GM18519 (cell line): Measurements from ENCODE around the gene ADSS1.
"Not testable (repeated sequence)": the region's sequence is repeated elsewhere in the genome, so short reads cannot be mapped to it uniquely, and the experiment has no call there.

ENCODE experiments used
- ATAC-seq: cut with Tn5 transposase; IDR thresholded peaks from one replicate; pipeline ENCODE4 v1.9.1; 2021; ENCODE audit warnings: mild to moderate bottlenecking, moderate library complexity; ENCODE audit not compliant: unreplicated experiment, low FRiP score

Gene ADSS1

GRCh38 chr14:104743461-104744380, 19.7 kb downstream of the ADSS1 start:
- ATAC-seq, result no peak

GRCh38 chr14:104744484-104744883, 20.5 kb downstream of the ADSS1 start:
- ATAC-seq, result no peak

- ATAC-seq, result no peak
These were observed 21.4 kb downstream of the ADSS1 start for GRCh38 chr14:104745431-104745830.

- no peak for ATAC-seq
These were observed 22.1 kb downstream of the ADSS1 start for GRCh38 chr14:104746071-104746545.

- ATAC-seq, result no peak
These were observed 23.0 kb downstream of the ADSS1 start for GRCh38 chr14:104746934-104747481.

- no peak for ATAC-seq
These were observed 23.8 kb downstream of the ADSS1 start for GRCh38 chr14:104747876-104748275.

- ATAC-seq, result no peak
These were observed 25.2 kb downstream of the ADSS1 start for GRCh38 chr14:104749111-104749649.

GRCh38 chr14:104750056-104750752, 26.2 kb downstream of the ADSS1 start:
- ATAC-seq, result no peak

GRCh38 chr14:104750753-104751057, 26.7 kb downstream of the ADSS1 start:
- not testable (repeated sequence) for ATAC-seq

GRCh38 chr14:104751539-104752422, 27.8 kb downstream of the ADSS1 start:
- no peak for ATAC-seq

GRCh38 chr14:104752423-104752734, 28.4 kb downstream of the ADSS1 start:
- no peak for ATAC-seq

GRCh38 chr14:104752735-104753527, 28.9 kb downstream of the ADSS1 start, which contains the start of gene SIVA1:
Gene SIVA1, plus strand, starts transcription at chr14:104753147. Its CDS starts 55 bp downstream, at chr14:104753202.
- ATAC-seq, result peak; percentile 81

GRCh38 chr14:104753528-104754212, 29.6 kb downstream of the ADSS1 start:
- ATAC-seq, result no peak

- no peak for ATAC-seq
These were observed 30.3 kb downstream of the ADSS1 start for GRCh38 chr14:104754213-104754851.

GRCh38 chr14:104755621-104756020, 31.6 kb downstream of the ADSS1 start:
- ATAC-seq, result no peak

GRCh38 chr14:104756477-104757237, 32.6 kb downstream of the ADSS1 start:
- no peak for ATAC-seq

- no peak for ATAC-seq
These were observed 33.2 kb downstream of the ADSS1 start for GRCh38 chr14:104757238-104757585.
